GM19035 (cell line): ENCODE measurements around the gene MRPS9.

Experiments used
- ATAC-seq: cut with Tn5 transposase; IDR thresholded peaks from one replicate; pipeline ENCODE4 v1.9.1; 2021; ENCODE audit not compliant: unreplicated experiment

Gene MRPS9

GRCh38 chr2:105037572-105038382 lies at the start of gene MRPS9:
MRPS9 (plus strand) TSS chr2:105038069; CDS start chr2:105038093, 24 bp downstream.
- peak; percentile 100 for ATAC-seq

- ATAC-seq: no peak
Measured at GRCh38 chr2:105005181-105005951, 32.5 kb upstream of the MRPS9 start.

GRCh38 chr2:105007367-105007766 lies 30.5 kb upstream of the MRPS9 start:
- no peak for ATAC-seq

GRCh38 chr2:105032476-105032875 lies 5.4 kb upstream of the MRPS9 start:
- ATAC-seq: no peak

- no peak for ATAC-seq
Measured at GRCh38 chr2:105034170-105034569, 3.7 kb upstream of the MRPS9 start.

- ATAC-seq: no peak
Measured at GRCh38 chr2:105038383-105039061, 653 bp downstream of the MRPS9 start.

GRCh38 chr2:105039559-105039958 lies 1.7 kb downstream of the MRPS9 start:
- no peak for ATAC-seq

- no peak for ATAC-seq
Measured at GRCh38 chr2:105042189-105042588, 4.3 kb downstream of the MRPS9 start.

- no peak for ATAC-seq
Measured at GRCh38 chr2:105052773-105053172, 14.9 kb downstream of the MRPS9 start.

GRCh38 chr2:105055613-105056012 lies 17.7 kb downstream of the MRPS9 start:
- no peak for ATAC-seq

- no peak for ATAC-seq
Measured at GRCh38 chr2:105056245-105056644, 18.4 kb downstream of the MRPS9 start.

GRCh38 chr2:105057005-105057404 lies 19.1 kb downstream of the MRPS9 start:
- no peak for ATAC-seq

GRCh38 chr2:105061560-105061959 lies 23.7 kb downstream of the MRPS9 start:
- no peak for ATAC-seq

- ATAC-seq: no peak
Measured at GRCh38 chr2:105062158-105062557, 24.3 kb downstream of the MRPS9 start.

- no peak for ATAC-seq
Measured at GRCh38 chr2:105068387-105068786, 30.5 kb downstream of the MRPS9 start.

- ATAC-seq: no peak
Measured at GRCh38 chr2:105068875-105069274, 31.0 kb downstream of the MRPS9 start.

- no peak for ATAC-seq
Measured at GRCh38 chr2:105070010-105070865, 32.4 kb downstream of the MRPS9 start.

- ATAC-seq: no peak
Measured at GRCh38 chr2:105071379-105071778, 33.5 kb downstream of the MRPS9 start.

GRCh38 chr2:105072039-105072438 lies 34.2 kb downstream of the MRPS9 start:
- ATAC-seq: peak; percentile 81

GRCh38 chr2:105073591-105073990 lies 35.7 kb downstream of the MRPS9 start:
- no peak for ATAC-seq

- ATAC-seq: no peak
Measured at GRCh38 chr2:105076121-105076520, 38.3 kb downstream of the MRPS9 start.
